PFSK-1 (cell line): ENCODE measurements around the gene EPHA6.

Experiments
- REST ChIP-seq, 2 experiments: IDR thresholded peaks; 2 replicates each; pipeline versions ENCODE4 v1.6.1 to v1.8.0; 2011 to 2012; ENCODE audit warnings: low read depth in 2 of 2, low read length in 2 of 2, control low read depth in 1 of 2, inconsistent platforms in 1 of 2, mild to moderate bottlenecking in 1 of 2, moderate library complexity in 1 of 2; ENCODE audit not compliant: insufficient read depth in 1 of 2
- SIN3A ChIP-seq: IDR thresholded peaks from 2 replicates; pipeline ENCODE4 v1.6.1; 2012; ENCODE audit warnings: mild to moderate bottlenecking, low read length, moderate library complexity, borderline replicate concordance; ENCODE audit not compliant: insufficient read depth
- TAF1 ChIP-seq: IDR thresholded peaks from 2 replicates; pipeline ENCODE4 v1.6.1; 2012; ENCODE audit warnings: low read length, control low read depth, borderline replicate concordance; ENCODE audit not compliant: insufficient read depth

GRCh38 chr3:97481416-97481815, 667.0 kb downstream of the EPHA6 start:
- TF ChIP-seq TAF1 = no peak
- no peak for TF ChIP-seq REST (IDR thresholded peaks at IDR 0.05; ENCODE audit: insufficient read depth in 1 of 2, low read depth in 2 of 2, low read length in 2 of 2)
- TF ChIP-seq SIN3A = no peak
